Uterus (tissue), 4 donors: ENCODE data around the gene STX19. TPM values are rescaled to one million over a fixed set of nuclear protein-coding genes. Genes with fewer than 3 reads are reported as not detected.

Source experiments
- DNase-seq, 2 donors: peaks; one replicate each; pipeline ENCODE4 v3.0.0-alpha.2; 2019 to 2020
- H3K27ac ChIP-seq, 2 donors: fragments of 200-600 bp; sonication (generic); 1 replicate in 1 of 2; 2 replicates in 1 of 2; pipeline ENCODE4 v1.5.1; 2016 to 2018
- H3K27me3 ChIP-seq, 2 donors: fragments of 200-600 bp; sonication (generic); one replicate each; pipeline ENCODE4 v1.5.1; 2018 to 2019; ENCODE audit warnings: control low read depth in 1 of 2
- H3K36me3 ChIP-seq, 2 donors: fragments of 200-600 bp; sonication (generic); one replicate each; pipeline ENCODE4 v1.5.1; 2019; ENCODE audit warnings: control low read depth in 1 of 2
- H3K4me1 ChIP-seq, 2 donors: fragments of 200-600 bp; sonication (generic); one replicate each; pipeline ENCODE4 v1.5.1; 2018 to 2019; ENCODE audit warnings: control low read depth in 1 of 2
- H3K4me3 ChIP-seq, 2 donors: fragments of 200-600 bp; sonication (generic); 1 replicate in 1 of 2; 2 replicates in 1 of 2; pipeline ENCODE4 v1.5.1; 2018 to 2019; ENCODE audit warnings: mild to moderate bottlenecking in 1 of 2
- H3K9me3 ChIP-seq, 2 donors: fragments of 200-600 bp; sonication (generic); one replicate each; pipeline ENCODE4 v1.5.1; 2019; ENCODE audit warnings: control low read depth in 1 of 2
- POLR2A ChIP-seq, 2 donors: fragments of 450-650 bp; IDR thresholded peaks; one replicate each; pipeline ENCODE4 v1.6.1; 2016; ENCODE audit warnings: antibody characterized with exemption in 2 of 2, mild to moderate bottlenecking in 1 of 2, moderate library complexity in 1 of 2
- intact Hi-C: fragments of 100-400 bp; cut with DNase I; formaldehyde crosslinking; loops from one replicate; pipeline ENCODE4 v1.15.1; 2023; ENCODE audit warnings: low total_unique reads
- total RNA-seq, 4 donors: library from RNA; depleted of rRNA in 3 of 4; stranded (reverse); fragments of >200 nt in 3 of 4; gene quantifications; one replicate each; pipeline versions ENCODE4 v1.1.0 to v1.2.4, GENCODE V29; 2014 to 2023
- TF ChIP-seq, protein P1 (sequence below), 4 experiments: fragments of 200-600 bp in 2 of 4; fragments of 450-650 bp in 2 of 4; sonication (generic) in 2 of 4; IDR thresholded peaks; one replicate each; pipeline ENCODE4 v1.5.1; 2016 to 2019; ENCODE audit warnings: antibody characterized with exemption in 4 of 4, mild to moderate bottlenecking in 2 of 4, moderate library complexity in 1 of 4
- donor health status: DM: yes; HTN: yes; CAD: no.

STX19 gene
- total RNA-seq, 4 donors from 2014 or later = 1.5 TPM; not detected in 3

DNA sequence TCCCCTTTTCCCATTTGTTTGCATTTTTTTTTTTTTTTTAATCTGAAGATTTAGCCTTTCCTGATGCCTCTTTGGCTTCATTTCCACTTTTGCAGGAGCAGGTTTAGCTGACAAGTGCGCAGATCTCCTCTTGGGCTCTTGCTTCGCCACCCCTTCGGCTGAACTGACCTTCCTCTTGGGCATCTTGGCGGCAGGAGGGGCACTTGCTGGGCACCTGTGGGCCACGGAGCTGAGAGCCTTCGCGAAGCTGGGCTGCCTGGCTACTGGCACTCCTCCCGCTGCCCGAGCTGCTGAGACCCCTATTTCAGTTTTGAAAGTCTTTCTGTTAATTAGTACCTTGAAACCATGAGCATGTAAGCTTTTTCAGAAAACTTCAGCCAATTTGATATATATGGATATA, 39.6 kb downstream of the STX19 start:
- H3K36me3 ChIP-seq = no peaks in the 10 kb centered on the region
- intact Hi-C loops = no loop called here
- H3K9me3 ChIP-seq = no peaks in the 10 kb centered on the region
- H3K27ac ChIP-seq = peak overlapping the region in 1 of 2 donors; percentile 54
- no peaks in the 10 kb centered on the region for H3K4me1 ChIP-seq
- TF ChIP-seq POLR2A (IDR thresholded peaks at IDR 0.05) = no peak
- TF ChIP-seq, protein P1, sequence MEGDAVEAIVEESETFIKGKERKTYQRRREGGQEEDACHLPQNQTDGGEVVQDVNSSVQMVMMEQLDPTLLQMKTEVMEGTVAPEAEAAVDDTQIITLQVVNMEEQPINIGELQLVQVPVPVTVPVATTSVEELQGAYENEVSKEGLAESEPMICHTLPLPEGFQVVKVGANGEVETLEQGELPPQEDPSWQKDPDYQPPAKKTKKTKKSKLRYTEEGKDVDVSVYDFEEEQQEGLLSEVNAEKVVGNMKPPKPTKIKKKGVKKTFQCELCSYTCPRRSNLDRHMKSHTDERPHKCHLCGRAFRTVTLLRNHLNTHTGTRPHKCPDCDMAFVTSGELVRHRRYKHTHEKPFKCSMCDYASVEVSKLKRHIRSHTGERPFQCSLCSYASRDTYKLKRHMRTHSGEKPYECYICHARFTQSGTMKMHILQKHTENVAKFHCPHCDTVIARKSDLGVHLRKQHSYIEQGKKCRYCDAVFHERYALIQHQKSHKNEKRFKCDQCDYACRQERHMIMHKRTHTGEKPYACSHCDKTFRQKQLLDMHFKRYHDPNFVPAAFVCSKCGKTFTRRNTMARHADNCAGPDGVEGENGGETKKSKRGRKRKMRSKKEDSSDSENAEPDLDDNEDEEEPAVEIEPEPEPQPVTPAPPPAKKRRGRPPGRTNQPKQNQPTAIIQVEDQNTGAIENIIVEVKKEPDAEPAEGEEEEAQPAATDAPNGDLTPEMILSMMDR (IDR thresholded peaks at IDR 0.05) = no peak
- no peak overlapping the region for H3K4me3 ChIP-seq
- H3K27me3 ChIP-seq = no peaks in the 10 kb centered on the region
- no peak for DNase-seq

DNA sequence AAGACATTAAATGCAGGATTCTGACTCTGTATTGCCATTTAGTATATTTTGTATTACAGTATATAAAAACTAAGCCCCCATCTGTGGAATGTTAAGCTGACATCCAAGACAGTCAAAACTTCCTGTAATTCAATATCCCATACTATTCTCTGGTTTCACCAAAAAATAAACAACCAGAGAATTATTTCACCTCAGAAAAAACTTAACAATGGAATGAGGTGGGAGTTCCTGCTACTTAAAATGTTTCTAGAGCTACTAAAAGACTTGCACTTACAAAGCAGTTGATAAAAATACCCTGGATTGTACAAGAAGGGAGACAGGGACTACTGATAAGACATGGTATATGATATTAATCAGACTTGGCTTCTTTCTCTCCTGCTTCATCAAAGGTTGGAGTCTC, 40.1 kb downstream of the STX19 start:
- no peak overlapping the region for H3K4me3 ChIP-seq
- intact Hi-C loops = no loop called here
- H3K9me3 ChIP-seq = no peaks in the 10 kb centered on the region
- no peak for DNase-seq
- TF ChIP-seq POLR2A (IDR thresholded peaks at IDR 0.05) = no peak
- TF ChIP-seq, protein P1 (IDR thresholded peaks at IDR 0.05) = no peak
- peak overlapping the region in 1 of 2 donors; percentile 54 for H3K27ac ChIP-seq
- no peaks in the 10 kb centered on the region for H3K36me3 ChIP-seq
- H3K27me3 ChIP-seq = no peaks in the 10 kb centered on the region
- H3K4me1 ChIP-seq = no peaks in the 10 kb centered on the region

DNA sequence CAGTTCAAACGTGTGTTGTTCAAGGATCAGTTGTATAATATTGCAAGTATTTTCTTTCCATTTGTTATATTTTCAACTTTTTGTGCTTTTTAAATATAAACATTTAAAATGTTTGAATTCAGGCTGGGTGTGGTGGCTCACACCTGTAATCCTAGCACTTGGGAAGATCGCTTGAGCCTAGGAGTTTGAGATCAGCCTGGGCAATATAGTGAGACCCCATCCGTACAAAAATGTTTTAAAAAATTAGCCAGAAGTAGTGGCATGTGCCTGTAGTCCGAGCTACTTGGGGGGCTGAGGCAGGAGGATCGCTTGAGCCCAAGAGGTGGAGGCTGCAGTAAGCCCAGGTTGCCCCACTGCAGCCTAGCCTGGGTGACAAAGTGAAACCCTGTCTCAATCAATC, 43.8 kb downstream of the STX19 start:
- DNase-seq = no peak
- TF ChIP-seq POLR2A (IDR thresholded peaks at IDR 0.05) = no peak
- TF ChIP-seq, protein P1 (IDR thresholded peaks at IDR 0.05) = no peak
- H3K36me3 ChIP-seq = no peaks in the 10 kb centered on the region
- no peaks in the 10 kb centered on the region for H3K9me3 ChIP-seq
- H3K4me1 ChIP-seq = no peaks in the 10 kb centered on the region
- intact Hi-C loops = no loop called here
- no peak overlapping the region for H3K27ac ChIP-seq
- no peak overlapping the region for H3K4me3 ChIP-seq
- no peaks in the 10 kb centered on the region for H3K27me3 ChIP-seq

DNA sequence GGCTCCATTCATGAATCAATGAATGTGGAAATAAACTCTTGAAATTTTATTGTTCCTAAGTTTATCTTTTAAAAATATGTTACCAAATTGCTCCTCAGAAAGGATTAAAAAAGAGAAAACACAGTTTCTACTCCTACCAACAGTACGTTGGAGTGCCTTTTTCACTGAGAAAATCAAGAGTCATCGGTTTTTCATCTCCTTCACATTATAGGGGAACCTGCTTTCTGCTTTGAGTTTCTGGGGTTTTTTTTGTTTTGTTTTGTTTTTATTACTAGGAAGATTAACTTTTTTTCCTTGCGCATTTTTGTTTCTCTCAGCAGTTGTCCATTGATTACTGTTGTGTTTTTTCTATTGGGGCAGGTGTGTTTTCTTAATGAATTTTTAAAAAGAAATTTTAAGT, 45.0 kb downstream of the STX19 start:
- intact Hi-C loops = no loop called here
- no peaks in the 10 kb centered on the region for H3K4me1 ChIP-seq
- H3K36me3 ChIP-seq = no peaks in the 10 kb centered on the region
- H3K4me3 ChIP-seq = no peak overlapping the region
- H3K27me3 ChIP-seq = no peaks in the 10 kb centered on the region
- DNase-seq = no peak
- no peaks in the 10 kb centered on the region for H3K9me3 ChIP-seq
- H3K27ac ChIP-seq = no peak overlapping the region
- no peak for TF ChIP-seq POLR2A (IDR thresholded peaks at IDR 0.05)
- TF ChIP-seq, protein P1 (IDR thresholded peaks at IDR 0.05) = no peak

DNA sequence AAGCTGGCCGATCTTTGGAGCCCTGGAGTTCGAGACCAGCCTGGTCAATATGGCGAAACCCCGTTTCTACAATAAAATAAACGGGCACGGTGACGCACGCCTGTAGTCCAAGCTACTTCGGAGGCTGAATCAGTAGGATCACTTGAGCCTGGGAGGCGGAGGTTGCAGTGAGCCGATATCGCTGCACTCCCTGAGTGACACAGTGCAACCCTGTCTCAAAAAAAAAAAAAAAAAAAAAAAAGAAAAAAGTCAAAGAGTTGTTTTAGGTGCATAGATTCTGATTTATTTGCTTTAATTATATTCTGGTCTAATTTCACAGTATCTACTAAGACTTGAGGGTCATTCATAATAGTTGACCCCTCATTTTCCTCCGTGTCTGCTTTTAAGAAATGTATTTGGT, 46.7 kb downstream of the STX19 start:
- intact Hi-C loops = no loop called here
- H3K36me3 ChIP-seq = no peaks in the 10 kb centered on the region
- no peak overlapping the region for H3K27ac ChIP-seq
- no peak for DNase-seq
- no peak overlapping the region for H3K4me3 ChIP-seq
- no peaks in the 10 kb centered on the region for H3K27me3 ChIP-seq
- H3K9me3 ChIP-seq = no peaks in the 10 kb centered on the region
- no peaks in the 10 kb centered on the region for H3K4me1 ChIP-seq
- TF ChIP-seq, protein P1 (IDR thresholded peaks at IDR 0.05) = no peak
- TF ChIP-seq POLR2A (IDR thresholded peaks at IDR 0.05) = no peak
